Measurements from ENCODE around the gene RSKR. TPM values are rescaled to one million over a fixed set of nuclear protein-coding genes. Genes with fewer than 3 reads are reported as not detected.
A peak's percentile ranks its signal among the peaks of the same experiment; 100 is the strongest.
"Not testable (repeated sequence)": the region's sequence is repeated elsewhere in the genome, so short reads cannot be mapped to it uniquely, and the experiment has no call there.

The RSKR gene
- total RNA-seq, 1 donor from 2014 or later = 25.1 TPM

GRCh38 chr17:28577466-28577824 lies 36.5 kb downstream of the RSKR start:
- no peaks in the 10 kb centered on the region for H3K9me3 Mint-ChIP-seq (ENCODE audit: unreplicated experiment)
- H3K4me3 Mint-ChIP-seq (ENCODE audit: unreplicated experiment) = no peak overlapping the region
- H3K36me3 Mint-ChIP-seq (ENCODE audit: low read depth, unreplicated experiment) = peaks cover 19% of the 10 kb centered on the region
- H3K4me1 Mint-ChIP-seq (ENCODE audit: unreplicated experiment) = peaks cover 7% of the 10 kb centered on the region
- DNase-seq (ENCODE audit: low spot score) = no peak
- H3K27ac Mint-ChIP-seq (ENCODE audit: unreplicated experiment) = no peak overlapping the region
- no peak for TF ChIP-seq CTCF (IDR thresholded peaks at IDR 0.05; ENCODE audit: unreplicated experiment)
- H3K27me3 Mint-ChIP-seq (ENCODE audit: unreplicated experiment) = peaks cover 8% of the 10 kb centered on the region

GRCh38 chr17:28576758-28577465 lies 37.1 kb downstream of the RSKR start, which contains the start of gene ALDOC:
TSS of gene ALDOC (minus strand) at chr17:28576895. CDS start at chr17:28575532, 1,363 bp downstream.
- peak within 1 kb of the TSS; percentile 76 for H3K4me3 Mint-ChIP-seq (ENCODE audit: unreplicated experiment)

GRCh38 chr17:28576016-28576415 lies 38.0 kb downstream of the RSKR start:
- DNase-seq (ENCODE audit: low spot score); H3K9me3 Mint-ChIP-seq (ENCODE audit: unreplicated experiment); H3K4me1 Mint-ChIP-seq (ENCODE audit: unreplicated experiment); H3K27ac Mint-ChIP-seq (ENCODE audit: unreplicated experiment); H3K27me3 Mint-ChIP-seq (ENCODE audit: unreplicated experiment): not testable (repeated sequence)
- Mint-ChIP-seq H3K36me3 (ENCODE audit: low read depth, unreplicated experiment) (peaks cover 19% of the 10 kb centered on the region), H3K4me3 (ENCODE audit: unreplicated experiment) (peak overlapping the region; percentile 76)

More at GRCh38 chr17:28576758-28577465, 37.1 kb downstream of the RSKR start, which contains the start of gene ALDOC:
- Mint-ChIP-seq H3K4me1 (ENCODE audit: unreplicated experiment) (peaks cover 7% of the 10 kb centered on the region), H3K9me3 (ENCODE audit: unreplicated experiment) (no peaks in the 10 kb centered on the region), H3K27me3 (ENCODE audit: unreplicated experiment) (peaks cover 10% of the 10 kb centered on the region), H3K36me3 (ENCODE audit: low read depth, unreplicated experiment) (peaks cover 19% of the 10 kb centered on the region), H3K27ac (ENCODE audit: unreplicated experiment) (no peak within 1 kb of the TSS)
- TF ChIP-seq CTCF (IDR thresholded peaks at IDR 0.05; ENCODE audit: unreplicated experiment) = no peak
- DNase-seq (ENCODE audit: low spot score) = peak; percentile 87

- no peak for TF ChIP-seq CTCF (IDR thresholded peaks at IDR 0.05; ENCODE audit: unreplicated experiment)
- no peak for DNase-seq (ENCODE audit: low spot score)
- Mint-ChIP-seq H3K36me3 (ENCODE audit: low read depth, unreplicated experiment) (peaks cover 15% of the 10 kb centered on the region), H3K4me3 (ENCODE audit: unreplicated experiment) (no peak overlapping the region), H3K27me3 (ENCODE audit: unreplicated experiment) (peaks cover 8% of the 10 kb centered on the region), H3K9me3 (ENCODE audit: unreplicated experiment) (no peaks in the 10 kb centered on the region), H3K4me1 (ENCODE audit: unreplicated experiment) (peaks cover 11% of the 10 kb centered on the region), H3K27ac (ENCODE audit: unreplicated experiment) (no peak overlapping the region)
Measured at GRCh38 chr17:28575126-28575795, 38.7 kb downstream of the RSKR start.

- H3K9me3 Mint-ChIP-seq (ENCODE audit: unreplicated experiment) = no peaks in the 10 kb centered on the region
Measured at GRCh38 chr17:28574526-28574925, 39.5 kb downstream of the RSKR start.

More at GRCh38 chr17:28574526-28574925, 39.5 kb downstream of the RSKR start:
- no peak for TF ChIP-seq CTCF (IDR thresholded peaks at IDR 0.05; ENCODE audit: unreplicated experiment)
- H3K36me3 Mint-ChIP-seq (ENCODE audit: low read depth, unreplicated experiment) = peaks cover 11% of the 10 kb centered on the region
- H3K27ac Mint-ChIP-seq (ENCODE audit: unreplicated experiment) = no peak overlapping the region
- no peak overlapping the region for H3K4me3 Mint-ChIP-seq (ENCODE audit: unreplicated experiment)
- peaks cover 8% of the 10 kb centered on the region for H3K27me3 Mint-ChIP-seq (ENCODE audit: unreplicated experiment)
- no peak for DNase-seq (ENCODE audit: low spot score)
- H3K4me1 Mint-ChIP-seq (ENCODE audit: unreplicated experiment) = peaks cover 11% of the 10 kb centered on the region

Data from endothelial cell (in vitro differentiated cells).